Colon (tissue), 2 donors: ENCODE results near the gene SNRNP35.
"Not testable (repeated sequence)": the region's sequence is repeated elsewhere in the genome, so short reads cannot be mapped to it uniquely, and the experiment has no call there.

Experiments used
- FAIRE-seq: peaks from 2 replicates; lab custom pipeline; 2012; peaks lifted over from hg19 to GRCh38; lab: Jason Lieb, UNC
- donor health status: control.
- donor health status: control.

Gene SNRNP35

GRCh38 chr12:123489580-123489979, 31.6 kb downstream of the SNRNP35 start:
- FAIRE-seq, result no peak

- FAIRE-seq, result no peak
Observed at GRCh38 chr12:123490089-123490488, 32.1 kb downstream of the SNRNP35 start.

DNA sequence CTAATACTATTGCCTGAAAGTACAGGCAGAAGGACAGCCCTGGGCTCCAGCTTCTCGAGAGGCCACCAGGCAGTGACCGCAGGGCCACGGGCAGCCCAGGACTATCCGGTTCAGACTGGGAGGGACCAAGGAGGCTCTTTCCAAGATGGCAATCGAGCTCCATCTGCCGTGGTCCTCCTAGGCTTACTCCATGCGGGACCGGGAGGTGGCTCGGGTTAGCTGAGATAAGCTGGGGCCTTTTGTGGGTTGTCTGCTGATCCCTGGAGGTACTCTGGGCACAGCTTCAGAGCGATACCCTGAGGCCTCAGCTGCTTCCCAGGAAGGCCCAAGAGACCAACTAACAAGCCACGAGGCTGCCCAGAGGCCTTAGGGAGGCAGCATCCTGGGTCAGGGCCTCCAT, 33.1 kb downstream of the SNRNP35 start:
- FAIRE-seq, result no peak

DNA sequence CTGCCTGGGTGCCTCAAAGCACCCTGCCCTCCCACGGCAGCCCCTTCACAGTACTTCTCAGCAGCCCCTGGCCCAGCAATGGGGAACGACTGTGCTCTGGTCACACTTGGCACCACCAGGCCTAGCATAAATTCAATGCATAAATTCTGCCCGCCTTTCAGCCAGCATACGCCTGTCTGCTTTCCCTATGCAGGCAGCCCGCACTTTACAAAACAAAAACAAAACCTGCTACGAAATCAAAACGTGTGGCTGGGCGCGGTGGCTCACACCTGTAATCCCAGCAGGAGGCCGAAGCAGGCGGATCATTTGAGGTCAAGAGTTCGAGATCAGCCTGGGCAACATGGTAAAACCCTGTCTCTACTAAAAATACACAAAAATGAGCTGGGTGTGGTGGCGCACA, 33.5 kb downstream of the SNRNP35 start:
- no peak for FAIRE-seq

DNA sequence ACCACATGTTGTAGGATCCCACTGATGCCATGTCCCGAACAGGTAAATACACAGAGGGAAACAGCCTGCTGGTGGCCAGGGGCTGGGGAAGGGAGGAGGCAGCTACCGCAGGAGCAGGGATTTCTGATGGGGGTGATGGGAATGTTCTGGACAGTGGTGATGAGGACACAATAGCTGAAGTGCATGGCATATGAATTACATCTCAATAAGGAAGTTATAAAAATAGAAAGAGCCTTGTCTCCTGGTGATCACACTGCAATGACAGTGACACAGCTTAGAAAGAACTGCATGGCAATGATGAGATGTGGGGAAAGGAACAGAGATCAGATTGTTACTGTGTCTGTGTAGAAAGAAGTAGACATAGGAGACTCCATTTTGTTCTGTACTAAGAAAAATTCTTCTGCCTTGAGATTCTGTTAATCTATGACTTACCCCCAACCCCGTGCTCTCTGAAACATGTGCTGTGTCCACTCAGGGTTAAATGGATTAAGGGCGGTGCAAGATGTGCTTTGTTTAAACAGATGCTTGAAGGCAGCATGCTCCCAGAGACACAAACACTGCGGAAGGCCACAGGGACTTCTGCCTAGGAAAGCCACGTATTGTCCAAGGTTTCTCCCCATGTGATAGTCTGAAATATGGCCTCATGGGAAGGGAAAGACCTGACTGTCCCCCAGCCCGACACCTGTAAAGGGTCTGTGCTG, 34.5 kb downstream of the SNRNP35 start:
- not testable (repeated sequence) for FAIRE-seq

DNA sequence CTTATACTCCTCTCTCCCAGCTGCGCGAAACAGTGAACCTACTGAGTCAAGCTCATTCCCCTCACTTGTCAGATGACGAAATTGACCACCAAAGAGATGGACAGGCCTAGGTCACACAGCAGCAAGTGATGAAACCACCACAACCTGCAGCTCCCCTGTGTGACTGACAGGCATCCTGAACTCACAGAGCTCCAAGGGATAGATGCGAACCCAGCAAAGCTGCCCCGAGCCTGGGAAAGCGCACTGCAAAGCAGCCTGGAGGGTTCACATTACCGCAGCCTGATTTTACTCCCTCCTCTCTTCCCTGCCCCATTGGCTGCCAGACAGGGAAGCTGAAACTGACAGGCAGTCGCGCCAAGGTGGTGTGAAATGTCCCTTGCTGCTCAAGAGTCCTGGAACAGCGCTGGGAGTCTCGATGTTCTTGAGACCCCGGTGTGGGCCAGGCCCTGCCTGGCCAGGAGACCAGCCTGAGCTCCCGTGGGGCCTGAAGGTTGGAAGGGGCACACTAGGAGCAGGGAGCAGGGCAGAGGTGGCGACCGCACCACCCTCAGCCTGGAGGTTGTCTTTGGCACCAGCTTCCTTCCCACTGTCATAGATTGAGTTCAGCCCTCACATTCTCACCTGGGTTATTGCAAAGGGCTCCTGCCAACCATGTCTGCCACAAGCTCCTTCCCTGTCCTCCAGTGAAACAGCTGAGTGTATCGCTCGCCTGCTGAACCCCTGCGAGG, 36.3 kb downstream of the SNRNP35 start:
- no peak for FAIRE-seq

DNA sequence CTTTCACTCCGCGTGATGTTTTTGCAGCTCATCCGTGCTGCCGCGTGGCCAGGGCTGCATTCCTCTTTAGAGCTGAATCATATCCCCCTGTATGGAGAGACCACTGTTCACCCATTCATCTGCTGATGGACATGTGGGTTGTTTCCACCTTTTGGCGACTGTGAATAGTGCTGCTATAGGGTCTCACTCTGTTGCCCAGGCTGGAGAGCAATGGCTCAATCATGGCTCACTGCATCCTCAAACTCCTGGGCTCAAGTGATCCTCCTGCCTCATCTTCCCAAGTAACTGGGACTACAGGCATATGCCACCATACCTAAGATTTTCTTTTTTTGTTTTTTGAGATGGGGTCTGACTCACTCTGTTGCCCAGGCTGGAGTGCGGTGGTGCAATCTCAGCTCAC, 39.1 kb downstream of the SNRNP35 start:
- no peak for FAIRE-seq

DNA sequence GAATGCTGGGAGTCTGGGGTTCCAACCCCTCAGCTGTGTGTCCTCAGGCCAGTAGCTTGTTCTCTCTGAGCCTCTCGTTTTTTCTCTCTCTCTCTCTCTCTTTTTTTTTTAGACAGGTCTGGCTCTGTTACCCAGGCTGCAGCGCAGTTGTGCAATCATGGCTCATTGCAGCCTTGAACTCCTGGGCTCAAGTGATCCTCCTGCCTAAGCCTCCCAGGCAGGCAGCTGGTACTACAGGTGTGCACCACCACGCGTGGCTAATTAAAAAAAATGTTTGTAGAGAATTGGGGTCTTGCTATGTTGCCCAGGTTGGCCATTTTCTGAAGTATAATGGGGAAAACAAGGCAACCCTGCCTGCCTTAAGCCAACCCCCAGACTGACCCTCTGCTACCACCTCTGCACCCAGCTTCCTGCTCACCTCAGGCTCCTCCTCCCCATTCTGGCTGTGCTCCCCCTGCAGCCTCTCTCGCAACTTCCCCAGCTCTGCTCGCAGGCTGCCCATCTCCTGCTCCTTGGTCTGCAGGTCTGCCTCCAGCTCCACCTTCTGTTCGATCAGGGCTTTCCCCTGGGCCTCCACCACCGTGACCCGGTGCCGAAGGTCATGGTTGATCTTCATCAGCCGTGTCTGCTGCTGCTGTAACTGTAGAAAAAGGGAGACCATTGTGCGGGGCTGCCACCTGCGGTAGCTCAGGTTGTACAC, 40.3 kb downstream of the SNRNP35 start:
- FAIRE-seq, result no peak

DNA sequence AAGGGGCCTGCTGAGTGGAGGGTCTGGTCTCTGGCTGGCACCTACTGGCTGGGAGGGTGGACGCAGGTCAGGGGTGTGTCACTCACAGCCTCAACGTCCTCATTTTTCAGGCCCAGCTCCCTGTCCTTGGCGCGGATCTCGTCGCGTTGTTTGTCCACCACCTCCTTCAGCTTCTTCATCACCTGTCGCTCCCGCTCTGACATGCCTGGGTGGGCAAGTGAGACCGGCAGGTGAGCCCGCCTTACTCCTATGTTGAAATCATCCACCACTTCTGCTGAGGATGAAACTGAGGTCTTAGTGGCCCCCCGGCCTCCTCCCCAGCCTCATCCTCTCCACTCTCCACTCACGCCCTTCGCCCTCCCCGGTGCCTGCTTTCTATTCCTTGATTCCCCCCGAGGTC, 41.4 kb downstream of the SNRNP35 start:
- FAIRE-seq, result no peak

GRCh38 chr12:123502163-123502704, 44.3 kb downstream of the SNRNP35 start:
- no peak for FAIRE-seq

- no peak for FAIRE-seq
Observed at GRCh38 chr12:123506059-123506842, 48.3 kb downstream of the SNRNP35 start.

- FAIRE-seq, result no peak
Observed at GRCh38 chr12:123506843-123507236, 48.9 kb downstream of the SNRNP35 start.

DNA sequence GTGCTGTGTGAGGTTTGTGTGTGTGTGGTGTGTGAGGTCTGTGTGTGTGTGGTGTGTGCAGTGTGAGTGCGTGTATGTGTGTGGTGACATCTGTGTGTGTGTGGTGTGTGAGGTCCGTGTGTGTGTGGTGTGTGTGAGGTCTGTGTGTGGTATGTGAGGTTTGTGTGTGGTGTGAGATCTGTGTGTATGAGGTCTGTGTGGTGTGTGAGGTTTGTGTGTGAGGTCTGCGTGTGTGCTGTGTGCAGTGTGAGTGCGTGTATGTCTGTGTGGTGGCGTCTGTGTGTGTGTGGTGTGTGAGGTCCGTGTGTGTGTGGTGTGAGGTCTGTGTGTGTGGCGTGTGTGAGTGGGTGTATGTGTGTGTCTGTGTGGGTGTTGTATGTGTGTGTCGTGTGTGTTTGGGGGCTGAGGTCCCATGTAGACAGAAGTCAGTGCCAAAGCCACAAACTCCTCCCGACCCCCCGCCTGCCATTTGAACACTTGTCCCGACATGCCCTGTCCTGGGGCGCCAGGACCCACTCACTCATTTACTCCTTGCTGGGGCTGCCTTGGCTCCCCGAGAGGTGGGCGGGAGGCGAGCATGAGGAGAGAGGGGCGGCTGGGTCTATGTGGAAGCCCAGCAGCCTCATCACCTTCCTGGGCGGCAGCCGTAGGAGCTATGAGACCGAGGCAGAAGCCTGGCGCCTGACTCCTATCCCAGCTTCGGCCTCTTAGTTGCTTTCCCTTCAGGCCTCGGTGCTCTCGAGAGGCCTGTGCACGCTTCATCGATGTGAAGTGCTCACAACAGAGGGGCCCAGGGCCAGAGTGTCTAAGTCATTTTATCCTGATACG, 55.1 kb downstream of the SNRNP35 start:
- no peak for FAIRE-seq

DNA sequence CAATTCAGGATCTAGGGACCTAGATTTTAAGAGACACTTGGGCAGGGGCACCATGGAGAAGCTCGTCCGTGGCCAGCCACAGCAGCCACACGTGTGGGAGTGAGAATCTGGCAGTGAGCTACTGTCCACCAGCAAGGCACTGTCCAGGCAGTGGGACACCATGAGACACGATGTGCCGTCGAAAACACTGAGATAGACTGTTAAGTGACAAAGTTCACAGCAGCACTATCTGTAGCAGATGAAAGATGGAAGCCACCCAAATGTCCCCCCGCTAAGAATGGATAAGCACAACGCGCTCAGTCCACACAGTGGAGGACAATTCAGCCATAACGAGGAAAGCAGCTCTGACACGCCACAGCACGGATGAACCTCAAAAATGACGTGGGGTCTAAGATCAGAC, 55.9 kb downstream of the SNRNP35 start:
- no peak for FAIRE-seq

- FAIRE-seq, result not testable (repeated sequence)
Observed at GRCh38 chr12:123514582-123515221, 56.8 kb downstream of the SNRNP35 start.

DNA sequence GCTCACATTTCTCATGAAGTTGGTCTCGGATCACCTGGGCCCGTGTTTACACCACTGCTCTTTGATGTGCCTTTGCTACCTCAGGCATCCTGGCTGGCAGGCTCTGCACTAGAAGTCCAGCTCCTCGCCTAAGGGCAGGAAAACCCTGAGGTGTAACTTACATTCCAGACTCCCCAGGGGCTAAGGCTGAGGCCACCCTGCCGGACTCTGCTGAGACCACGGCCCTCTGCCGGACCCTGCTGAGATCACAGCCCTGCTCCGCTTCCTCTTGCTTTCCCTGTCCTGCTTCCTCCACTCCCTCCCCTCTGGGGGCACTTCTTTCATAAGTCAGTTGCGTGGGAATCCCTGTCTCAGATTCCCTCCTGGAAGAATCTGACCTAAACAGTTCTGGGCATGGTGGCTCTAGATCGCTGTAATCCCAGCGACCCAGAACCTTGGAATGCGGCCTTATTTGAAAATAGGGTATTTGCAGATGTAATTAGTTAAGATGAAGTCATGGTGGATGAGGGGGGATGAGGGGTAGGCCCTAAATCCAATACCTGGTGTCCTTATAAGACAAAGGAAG, 58.4 kb downstream of the SNRNP35 start:
- no peak for FAIRE-seq
